ENCODE data around the gene TJP3.
"Not testable (repeated sequence)": the region's sequence is repeated elsewhere in the genome, so short reads cannot be mapped to it uniquely, and the experiment has no call there.

The TJP3 gene

DNA sequence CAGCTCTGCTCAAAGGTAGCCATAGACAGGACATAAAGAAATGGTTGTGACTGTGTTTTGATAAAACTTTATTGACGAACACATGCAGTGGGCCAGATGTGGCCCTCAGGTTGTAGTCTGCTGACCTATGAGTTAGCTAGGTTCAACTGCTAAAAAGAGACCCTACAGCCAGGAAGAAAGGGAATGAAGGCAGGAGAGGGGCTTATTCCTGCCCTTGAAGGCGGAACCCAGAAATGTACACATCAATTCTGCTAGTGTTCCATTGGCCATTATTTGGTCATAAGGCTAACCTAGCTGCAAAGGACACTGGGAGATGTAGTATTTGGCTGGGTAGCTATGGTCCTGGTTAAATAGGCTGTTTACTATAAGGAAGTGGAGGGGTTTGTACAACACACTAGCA lies 35.3 kb downstream of the TJP3 start:
- DNase-seq (ENCODE audit: insufficient read length) (no peak), FAIRE-seq (no peak)
- TF ChIP-seq TAF1 (IDR thresholded peaks at IDR 0.05; ENCODE audit: borderline replicate concordance, low read depth, low read length) (no peak), POLR2AphosphoS5 (IDR thresholded peaks at IDR 0.05; ENCODE audit: low read depth, low read length) (no peak), POLR2A (IDR thresholded peaks at IDR 0.05; ENCODE audit: low read depth, low read length) (no peak)

DNA sequence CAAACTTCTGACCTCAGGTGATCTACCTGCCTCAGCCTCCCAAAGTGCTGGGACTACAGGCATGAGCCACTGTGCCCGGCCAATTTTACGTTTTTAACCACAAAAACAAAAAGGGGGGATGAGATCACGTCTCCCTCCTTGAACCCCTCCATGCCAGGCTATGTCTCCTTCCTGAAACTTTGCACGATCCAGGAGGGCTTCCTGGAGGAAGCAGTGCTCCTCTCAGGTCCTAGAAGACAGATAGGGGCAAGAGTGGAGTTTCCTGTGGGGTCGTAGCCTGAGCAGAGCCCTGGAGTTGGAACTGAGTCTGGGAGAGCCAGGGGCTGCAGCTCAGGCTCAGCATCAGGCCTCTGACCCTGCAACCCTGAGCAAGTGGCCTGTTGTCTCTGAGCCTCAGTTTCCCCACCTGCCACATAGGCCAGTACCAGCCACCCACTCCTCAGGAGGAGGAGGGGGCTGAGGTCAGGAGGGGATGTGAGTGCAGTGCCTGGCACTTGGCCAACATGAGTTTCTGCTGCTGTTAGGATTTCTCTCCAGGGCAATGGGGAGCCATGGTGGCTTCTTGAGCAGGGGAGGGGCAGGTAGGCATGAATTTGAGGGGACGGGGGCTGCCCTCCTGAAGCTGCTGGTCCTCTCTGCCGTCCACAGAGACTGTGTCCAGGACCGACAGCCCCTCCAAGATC lies 37.3 kb downstream of the TJP3 start:
- no peak for TF ChIP-seq TAF1 (IDR thresholded peaks at IDR 0.05; ENCODE audit: borderline replicate concordance, low read depth, low read length)
- no peak for TF ChIP-seq POLR2AphosphoS5 (IDR thresholded peaks at IDR 0.05; ENCODE audit: low read depth, low read length)
- no peak for TF ChIP-seq POLR2A (IDR thresholded peaks at IDR 0.05; ENCODE audit: low read depth, low read length)
- FAIRE-seq (no peak), DNase-seq (ENCODE audit: insufficient read length) (no peak)

DNA sequence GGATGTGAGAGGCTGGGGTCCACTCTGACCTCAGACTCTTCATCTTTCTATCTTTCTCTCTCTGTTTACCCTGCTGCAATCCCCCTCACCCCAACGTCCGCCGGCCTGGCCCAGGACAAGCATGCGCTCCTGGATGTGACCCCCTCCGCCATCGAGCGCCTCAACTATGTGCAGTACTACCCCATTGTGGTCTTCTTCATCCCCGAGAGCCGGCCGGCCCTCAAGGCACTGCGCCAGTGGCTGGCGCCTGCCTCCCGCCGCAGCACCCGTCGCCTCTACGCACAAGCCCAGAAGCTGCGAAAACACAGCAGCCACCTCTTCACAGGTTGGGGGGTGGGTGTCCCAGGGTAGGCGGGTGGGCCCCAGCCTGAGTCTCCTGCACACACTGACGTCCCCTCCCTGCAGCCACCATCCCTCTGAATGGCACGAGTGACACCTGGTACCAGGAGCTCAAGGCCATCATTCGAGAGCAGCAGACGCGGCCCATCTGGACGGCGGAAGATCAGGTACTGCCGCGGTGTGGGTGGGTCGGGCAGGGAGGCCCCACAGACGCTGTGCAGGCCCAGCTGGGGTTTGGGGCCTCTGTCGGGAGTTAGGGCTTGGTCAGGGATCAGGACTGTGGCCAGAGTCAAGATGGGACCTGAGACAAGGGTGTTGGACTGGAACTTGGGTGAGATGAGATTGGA lies 38.3 kb downstream of the TJP3 start:
- FAIRE-seq (no peak), DNase-seq (ENCODE audit: insufficient read length) (no peak)
- no peak for TF ChIP-seq TAF1 (IDR thresholded peaks at IDR 0.05; ENCODE audit: borderline replicate concordance, low read depth, low read length)
- TF ChIP-seq POLR2AphosphoS5 (IDR thresholded peaks at IDR 0.05; ENCODE audit: low read depth, low read length), result no peak
- no peak for TF ChIP-seq POLR2A (IDR thresholded peaks at IDR 0.05; ENCODE audit: low read depth, low read length)

GRCh38 chr19:3748965-3749364 lies 40.8 kb downstream of the TJP3 start:
- no peak for TF ChIP-seq POLR2A (IDR thresholded peaks at IDR 0.05; ENCODE audit: low read depth, low read length)
- no peak for TF ChIP-seq TAF1 (IDR thresholded peaks at IDR 0.05; ENCODE audit: borderline replicate concordance, low read depth, low read length)
- TF ChIP-seq POLR2AphosphoS5 (IDR thresholded peaks at IDR 0.05; ENCODE audit: low read depth, low read length), result no peak
- no peak for DNase-seq (ENCODE audit: insufficient read length)
- FAIRE-seq, result no peak

GRCh38 chr19:3750211-3750610 lies 42.0 kb downstream of the TJP3 start:
- TF ChIP-seq POLR2A (IDR thresholded peaks at IDR 0.05; ENCODE audit: low read depth, low read length), result no peak
- TF ChIP-seq TAF1 (IDR thresholded peaks at IDR 0.05; ENCODE audit: borderline replicate concordance, low read depth, low read length), result no peak
- no peak for TF ChIP-seq POLR2AphosphoS5 (IDR thresholded peaks at IDR 0.05; ENCODE audit: low read depth, low read length)
- no peak for FAIRE-seq
- no peak for DNase-seq (ENCODE audit: insufficient read length)

DNA sequence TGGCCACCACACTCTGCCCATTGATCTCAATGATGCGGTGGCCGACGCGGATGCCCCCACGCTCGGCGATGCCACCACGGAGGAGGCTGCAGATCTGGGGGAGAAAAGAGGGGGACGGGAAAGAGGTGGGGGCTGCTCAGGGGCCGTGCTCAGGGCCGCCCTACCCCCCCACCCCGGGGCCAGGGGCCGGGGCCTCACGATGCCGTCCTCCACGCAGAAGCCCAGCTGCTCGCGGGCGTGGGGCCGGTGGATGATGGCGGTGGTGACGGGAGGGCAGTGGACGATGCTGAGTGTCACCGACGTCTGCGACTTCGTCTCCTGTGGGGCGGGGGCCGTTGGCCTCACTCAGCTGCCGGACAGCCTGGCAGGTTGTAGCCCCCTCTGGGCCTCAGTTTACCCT lies 43.1 kb downstream of the TJP3 start:
- TF ChIP-seq TAF1 (IDR thresholded peaks at IDR 0.05; ENCODE audit: borderline replicate concordance, low read depth, low read length) (no peak), POLR2A (IDR thresholded peaks at IDR 0.05; ENCODE audit: low read depth, low read length) (no peak), POLR2AphosphoS5 (IDR thresholded peaks at IDR 0.05; ENCODE audit: low read depth, low read length) (no peak)
- DNase-seq (ENCODE audit: insufficient read length) (no peak), FAIRE-seq (no peak)

GRCh38 chr19:3752492-3752891 lies 44.3 kb downstream of the TJP3 start:
- FAIRE-seq (no peak), DNase-seq (ENCODE audit: insufficient read length) (no peak)
- no peak for TF ChIP-seq POLR2A (IDR thresholded peaks at IDR 0.05; ENCODE audit: low read depth, low read length)
- TF ChIP-seq TAF1 (IDR thresholded peaks at IDR 0.05; ENCODE audit: borderline replicate concordance, low read depth, low read length), result no peak
- no peak for TF ChIP-seq POLR2AphosphoS5 (IDR thresholded peaks at IDR 0.05; ENCODE audit: low read depth, low read length)

DNA sequence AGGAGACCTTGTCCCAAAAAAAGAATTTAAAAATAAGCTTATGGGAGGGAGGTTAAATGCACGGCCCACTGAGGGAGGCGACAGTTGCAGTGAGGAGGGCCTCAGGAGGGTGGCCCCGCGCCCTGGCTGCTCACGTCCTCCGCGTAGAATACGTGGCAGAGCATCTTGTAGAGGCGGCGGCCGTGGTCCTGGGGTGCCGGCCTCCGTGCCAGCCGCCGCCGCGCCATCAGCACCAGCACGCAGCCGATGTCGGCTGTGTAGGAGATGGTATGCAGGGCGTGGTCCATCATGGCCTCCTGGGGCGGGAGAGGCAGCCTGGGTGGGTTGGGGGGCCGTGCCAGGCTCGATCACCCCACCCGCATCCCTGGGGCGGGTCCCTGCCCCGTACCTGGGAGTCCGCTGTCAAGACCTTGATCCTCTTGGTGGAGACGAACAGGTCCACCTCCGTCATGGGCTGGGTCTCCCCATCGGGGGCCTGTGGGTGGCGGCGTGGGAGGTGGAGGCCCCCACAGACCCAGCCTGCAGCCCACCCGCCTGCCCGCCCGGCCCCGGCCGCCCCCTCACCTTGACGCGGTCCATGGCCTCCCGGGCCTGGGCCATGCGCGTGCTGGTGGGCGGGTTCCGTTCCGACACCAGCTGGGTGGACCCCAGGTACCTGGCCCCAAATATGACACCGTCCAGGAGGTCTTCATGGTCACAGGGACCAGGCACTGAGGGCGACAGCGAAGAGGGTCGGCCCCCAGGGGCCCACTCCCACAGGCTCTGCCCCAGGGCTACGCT lies 45.6 kb downstream of the TJP3 start:
- no peak for TF ChIP-seq POLR2AphosphoS5 (IDR thresholded peaks at IDR 0.05; ENCODE audit: low read depth, low read length)
- no peak for TF ChIP-seq TAF1 (IDR thresholded peaks at IDR 0.05; ENCODE audit: borderline replicate concordance, low read depth, low read length)
- no peak for TF ChIP-seq POLR2A (IDR thresholded peaks at IDR 0.05; ENCODE audit: low read depth, low read length)
- FAIRE-seq (no peak), DNase-seq (ENCODE audit: insufficient read length) (no peak)

DNA sequence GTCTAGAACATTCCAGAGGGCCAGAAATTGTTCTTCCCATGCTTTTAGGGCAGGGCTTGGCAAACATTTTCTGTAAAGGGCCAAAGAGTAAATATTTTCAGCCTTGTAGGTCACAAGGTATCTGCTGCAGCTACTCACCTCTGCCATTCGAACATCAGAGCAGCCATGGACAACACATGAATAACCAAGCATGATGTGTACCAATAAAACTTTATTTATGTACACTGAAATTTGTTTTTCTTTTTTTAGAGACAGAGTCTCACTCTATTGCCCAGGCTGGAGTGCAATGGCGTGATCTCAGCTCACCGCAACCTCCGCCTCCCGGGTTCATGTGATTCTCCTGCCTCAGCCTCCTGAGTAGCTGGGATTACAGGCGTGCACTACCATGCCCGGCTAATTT lies 49.5 kb downstream of the TJP3 start:
- not testable (repeated sequence) for FAIRE-seq; DNase-seq (ENCODE audit: insufficient read length)

GRCh38 chr19:3758297-3758696 lies 50.1 kb downstream of the TJP3 start:
- DNase-seq (ENCODE audit: insufficient read length); FAIRE-seq: not testable (repeated sequence)

DNA sequence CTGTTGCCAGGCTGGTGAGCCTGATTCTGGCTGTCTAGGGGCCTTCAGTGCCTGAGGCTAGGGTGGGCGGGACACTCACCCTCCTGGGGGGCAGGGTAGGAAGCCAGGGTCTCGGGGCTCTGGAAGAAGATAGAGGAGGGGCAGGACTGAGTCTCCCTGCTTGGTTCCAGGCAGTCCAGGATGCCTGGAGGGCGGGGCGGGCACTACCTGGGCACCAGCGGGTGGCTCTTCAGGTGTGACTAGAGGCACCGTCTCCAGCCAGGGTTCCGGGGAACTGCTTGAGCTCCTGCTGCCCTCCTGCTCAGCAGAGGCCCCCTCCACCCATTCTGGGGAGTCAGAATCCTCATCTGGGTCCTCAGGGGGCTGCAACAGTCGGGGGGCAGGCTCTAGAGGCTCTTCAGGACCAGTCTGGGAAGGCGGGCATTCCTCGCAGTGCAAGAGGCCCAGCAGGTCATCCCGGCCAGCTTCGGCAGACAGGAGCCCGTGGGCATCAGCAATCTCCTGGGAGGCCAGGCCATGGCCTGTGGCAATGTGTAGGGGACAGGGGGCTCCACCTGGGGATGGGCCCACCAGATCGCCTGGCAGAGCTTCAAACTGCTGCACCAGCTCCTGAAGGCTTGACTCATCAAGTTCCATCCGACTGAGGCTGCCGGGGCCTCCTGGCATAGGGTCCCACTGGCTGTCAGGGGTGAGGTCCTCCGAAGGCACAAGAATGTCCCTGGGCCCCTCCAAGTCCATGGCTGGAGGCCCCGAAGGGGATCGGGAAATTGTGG lies 51.5 kb downstream of the TJP3 start:
- FAIRE-seq (no peak), DNase-seq (ENCODE audit: insufficient read length) (no peak)
- TF ChIP-seq TAF1 (IDR thresholded peaks at IDR 0.05; ENCODE audit: borderline replicate concordance, low read depth, low read length) (no peak), POLR2AphosphoS5 (IDR thresholded peaks at IDR 0.05; ENCODE audit: low read depth, low read length) (no peak), POLR2A (IDR thresholded peaks at IDR 0.05; ENCODE audit: low read depth, low read length) (no peak)

Measured in GM12892 (cell line).